HG02759 (cell line): ENCODE data around the gene HYAL1.

Experiments
- ATAC-seq: cut with Tn5 transposase; IDR thresholded peaks from one replicate; pipeline ENCODE4 v1.9.1; 2021; ENCODE audit warnings: mild to moderate bottlenecking, moderate library complexity; ENCODE audit not compliant: unreplicated experiment

The HYAL1 gene

DNA sequence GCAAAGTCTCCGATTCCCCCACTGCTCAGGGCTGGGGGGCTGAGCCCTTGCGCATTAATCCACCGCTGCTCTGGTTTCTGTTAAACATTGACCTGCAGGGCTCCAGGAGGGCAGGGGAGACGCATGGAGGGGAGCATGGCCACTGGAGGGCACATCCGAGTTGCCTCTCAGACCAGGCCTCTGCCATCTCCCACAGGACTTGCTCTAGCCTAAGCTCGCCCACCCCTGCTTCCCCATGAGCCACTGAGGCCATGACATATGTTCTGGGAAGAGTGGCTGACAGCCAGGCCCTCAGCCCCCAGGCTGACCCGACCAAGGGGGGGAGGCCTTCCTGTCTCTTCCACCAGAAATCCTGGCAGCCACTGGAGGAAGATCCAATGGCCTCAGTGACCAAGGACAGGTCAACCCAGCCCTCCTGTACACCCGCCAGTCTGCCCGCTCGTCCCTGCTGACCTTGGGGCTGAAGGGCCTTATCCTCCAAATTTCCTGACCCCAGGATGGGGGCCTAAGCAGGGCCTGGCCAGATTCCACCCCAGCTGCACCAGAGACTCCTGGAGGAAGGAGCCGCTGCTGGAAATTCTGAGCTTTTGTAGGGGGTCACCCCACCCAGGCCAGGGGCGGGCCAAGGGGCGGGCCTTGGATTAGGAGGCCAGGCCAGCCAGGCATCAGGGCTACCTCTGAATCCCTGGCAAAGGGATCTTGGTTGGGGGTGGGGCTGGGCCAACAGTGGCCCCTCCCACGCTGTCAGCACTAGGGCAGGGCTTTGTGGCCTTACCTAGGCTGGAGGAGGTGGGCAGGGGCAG is at the start of gene HYAL1:
TSS of gene HYAL1 (minus strand) at position 562 of the 803 bp plus-strand sequence. CDS start 618 bp downstream, outside the sequence.
- ATAC-seq = no peak

DNA sequence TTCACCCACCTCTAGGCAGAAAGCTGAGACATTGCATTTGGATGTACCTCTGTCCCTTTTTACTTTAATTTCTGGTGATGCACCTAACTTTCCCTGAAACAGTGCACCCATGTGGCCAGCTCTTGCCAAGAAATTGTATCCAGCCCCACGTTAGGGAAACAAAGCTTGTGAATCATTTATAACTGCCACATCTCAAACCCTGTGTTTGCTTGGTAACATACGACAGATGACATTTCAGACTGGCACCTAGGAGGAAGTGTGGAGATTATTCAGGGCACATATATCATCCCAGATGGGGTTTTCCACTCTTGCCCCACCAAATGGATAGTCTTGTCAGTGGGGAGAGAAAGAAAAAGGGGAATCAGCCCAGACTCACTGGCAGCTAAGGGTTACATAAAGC is 49.4 kb upstream of the HYAL1 start:
- no peak for ATAC-seq

DNA sequence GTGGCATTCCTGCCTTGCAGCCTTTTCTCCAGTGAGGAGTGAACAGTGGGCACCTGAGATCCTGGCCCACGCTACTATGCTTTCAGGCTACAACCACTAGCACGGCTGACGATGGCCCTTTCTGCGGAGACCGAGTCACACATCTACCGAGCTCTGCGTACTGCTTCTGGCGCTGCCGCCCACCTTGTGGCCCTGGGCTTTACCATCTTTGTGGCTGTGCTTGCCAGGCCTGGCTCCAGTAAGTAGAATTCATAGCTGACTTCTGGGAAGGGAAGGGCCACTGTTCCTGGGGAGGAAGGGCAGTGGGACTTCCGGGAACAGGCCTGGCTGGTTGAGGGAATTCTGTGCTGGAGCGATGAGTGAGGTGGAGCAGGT is 47.9 kb upstream of the HYAL1 start:
- ATAC-seq = peak; percentile 1

- ATAC-seq = peak; percentile 88
Observed at GRCh38 chr3:50350527-50351322, 47.4 kb upstream of the HYAL1 start, which contains the start of the genes CYB561D2 and NPRL2. Gene CYB561D2, plus strand, starts transcription at chr3:50350862. Its CDS starts 572 bp downstream, at chr3:50351434. Gene NPRL2, minus strand, starts transcription at chr3:50350775. Its CDS starts 123 bp downstream, at chr3:50350652.

DNA sequence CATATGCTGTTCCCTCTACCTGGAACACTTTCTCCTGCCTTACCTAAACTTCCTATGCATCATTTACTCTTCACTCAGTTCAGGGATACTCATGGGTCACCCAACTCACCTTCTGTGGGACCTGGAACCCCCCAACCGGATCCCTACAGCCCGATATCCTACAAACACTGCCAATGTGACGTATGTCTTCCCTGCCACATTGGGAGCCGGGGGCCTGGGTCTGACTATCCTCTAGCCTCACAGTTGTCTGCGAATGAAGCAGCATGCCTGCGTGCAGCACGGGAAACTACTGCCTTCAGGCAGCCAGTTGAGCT is 46.8 kb upstream of the HYAL1 start:
- ATAC-seq = no peak

DNA sequence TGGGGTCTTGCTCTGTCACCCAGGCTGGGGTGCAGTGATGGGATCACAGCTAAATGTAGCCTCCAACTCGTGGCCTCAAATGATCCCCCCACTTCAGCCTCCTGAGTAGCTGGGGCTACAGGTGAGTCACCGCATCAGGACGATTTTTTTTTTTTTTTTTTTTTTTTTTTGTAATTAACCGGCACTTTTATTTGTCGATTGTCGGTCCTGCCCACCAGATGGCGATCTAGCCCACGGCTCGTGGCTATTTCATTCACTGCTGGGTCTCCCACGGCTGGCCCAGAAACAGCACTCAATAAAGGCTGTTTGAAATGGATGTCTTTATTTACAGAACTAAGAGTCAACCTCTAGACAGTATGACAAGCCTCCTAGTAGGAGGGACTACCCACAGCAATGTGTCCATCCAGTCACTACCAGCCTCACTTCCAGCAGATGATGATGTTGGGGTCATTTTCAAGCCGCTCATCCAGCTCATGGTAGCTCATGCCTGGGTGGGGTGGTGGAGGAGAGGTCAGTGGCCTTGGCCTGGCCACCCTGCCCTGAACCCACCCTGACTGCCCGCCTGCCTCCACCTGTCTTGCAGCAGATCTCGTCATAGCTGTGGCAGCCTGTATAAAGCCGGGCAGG is 43.9 kb upstream of the HYAL1 start:
- ATAC-seq = no peak

GRCh38 chr3:50345586-50346234 is 42.3 kb upstream of the HYAL1 start, which contains the start of gene ZMYND10:
Gene ZMYND10, minus strand, starts transcription at chr3:50345732. Its CDS starts 153 bp downstream, at chr3:50345579.
- ATAC-seq = no peak

DNA sequence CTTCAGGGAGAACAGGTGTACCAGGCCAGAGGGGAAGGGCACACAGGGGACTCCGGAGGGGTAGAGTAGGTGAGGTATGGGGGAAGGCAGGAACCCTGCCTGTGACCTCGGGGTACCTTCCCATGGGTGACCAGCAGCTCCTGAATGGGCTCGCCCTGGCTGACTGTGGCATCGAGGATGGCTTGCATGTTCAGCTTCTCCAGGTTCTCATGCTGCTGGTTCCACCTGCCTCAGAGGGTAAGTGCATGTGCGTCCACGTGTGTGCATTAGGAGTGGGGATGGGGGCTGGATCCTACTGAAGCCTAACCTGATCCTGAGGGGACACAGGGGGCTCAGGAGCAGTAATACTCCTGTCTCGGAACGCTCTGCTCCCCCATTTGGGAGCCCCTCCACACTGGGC is 41.6 kb upstream of the HYAL1 start:
- ATAC-seq = no peak

GRCh38 chr3:50342813-50343633 is 39.6 kb upstream of the HYAL1 start:
- ATAC-seq = no peak

- ATAC-seq = no peak
Observed at GRCh38 chr3:50341996-50342650, 38.7 kb upstream of the HYAL1 start.

- ATAC-seq = no peak
Observed at GRCh38 chr3:50341537-50341936, 38.2 kb upstream of the HYAL1 start.

- peak; percentile 24 for ATAC-seq
Observed at GRCh38 chr3:50340448-50341329, 37.3 kb upstream of the HYAL1 start, which contains the start of gene RASSF1. Gene RASSF1, minus strand, starts transcription at chr3:50340836. Its CDS starts 31 bp downstream, at chr3:50340805.

DNA sequence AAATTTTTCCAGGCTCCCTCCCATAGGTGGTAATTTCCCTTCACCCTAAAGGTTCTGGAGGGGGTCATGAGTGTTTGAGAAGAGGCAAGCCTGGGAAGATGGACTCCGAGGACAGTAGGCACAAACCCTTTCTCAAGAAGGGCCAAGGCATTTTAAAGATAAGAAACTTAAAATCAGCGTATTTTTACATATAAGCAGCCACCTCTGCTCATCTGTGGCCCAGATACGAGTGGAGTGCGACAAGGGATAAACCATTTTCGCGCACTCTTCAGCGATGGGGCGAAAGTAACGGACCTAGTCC is 36.7 kb upstream of the HYAL1 start:
- ATAC-seq = no peak

DNA sequence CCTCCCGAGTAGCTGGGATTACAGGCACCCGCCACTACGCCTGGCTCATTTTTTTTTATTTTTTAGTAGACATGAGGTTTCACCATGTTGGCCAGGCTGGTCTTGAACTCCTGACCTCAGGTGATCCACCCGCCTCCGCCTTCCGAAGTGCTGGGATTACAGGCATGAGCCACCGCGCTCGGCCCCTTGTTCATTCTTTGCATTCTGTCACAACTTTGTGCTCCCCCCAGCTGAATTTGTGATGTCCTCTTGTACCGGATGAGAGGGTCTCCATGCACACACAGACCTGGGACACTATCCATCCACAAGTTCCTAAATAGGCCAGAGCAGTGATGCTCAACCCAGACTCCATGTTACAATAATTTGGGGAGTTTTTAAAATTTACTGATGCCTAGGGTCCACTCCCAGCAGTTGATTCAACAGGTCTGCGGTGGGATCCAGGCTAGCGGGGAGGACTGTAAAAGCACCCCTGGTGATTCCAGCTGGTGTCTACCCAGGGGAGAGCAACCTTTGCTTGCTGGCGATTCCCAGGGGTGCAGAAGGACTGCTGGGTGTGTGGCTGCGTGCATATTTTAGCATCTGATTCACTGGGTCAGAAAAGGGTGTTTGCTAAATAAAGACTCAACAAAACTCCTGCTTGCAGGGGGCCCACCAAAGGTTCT is 36.2 kb upstream of the HYAL1 start:
- no peak for ATAC-seq

DNA sequence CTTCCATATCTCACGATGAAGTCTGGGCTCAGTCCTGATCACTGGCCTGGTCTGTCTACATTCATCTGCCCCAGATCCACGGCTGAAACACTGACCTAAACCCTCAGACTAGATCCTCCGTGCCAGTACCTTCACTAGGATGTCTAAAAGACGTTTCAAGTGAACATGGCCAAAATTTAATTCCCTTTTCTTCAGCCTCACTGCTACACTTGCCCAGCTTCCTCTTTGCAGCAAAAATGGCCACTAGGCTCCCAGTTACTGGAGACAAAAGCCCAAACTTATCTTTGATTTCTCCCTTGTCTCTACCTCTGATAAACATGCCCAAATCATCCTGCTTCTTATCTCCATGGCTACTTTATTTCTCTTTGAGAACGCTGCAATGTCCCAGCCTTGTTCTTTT is 35.6 kb upstream of the HYAL1 start:
- no peak for ATAC-seq

GRCh38 chr3:50337175-50337861 is 33.9 kb upstream of the HYAL1 start:
- peak; percentile 70 for ATAC-seq

DNA sequence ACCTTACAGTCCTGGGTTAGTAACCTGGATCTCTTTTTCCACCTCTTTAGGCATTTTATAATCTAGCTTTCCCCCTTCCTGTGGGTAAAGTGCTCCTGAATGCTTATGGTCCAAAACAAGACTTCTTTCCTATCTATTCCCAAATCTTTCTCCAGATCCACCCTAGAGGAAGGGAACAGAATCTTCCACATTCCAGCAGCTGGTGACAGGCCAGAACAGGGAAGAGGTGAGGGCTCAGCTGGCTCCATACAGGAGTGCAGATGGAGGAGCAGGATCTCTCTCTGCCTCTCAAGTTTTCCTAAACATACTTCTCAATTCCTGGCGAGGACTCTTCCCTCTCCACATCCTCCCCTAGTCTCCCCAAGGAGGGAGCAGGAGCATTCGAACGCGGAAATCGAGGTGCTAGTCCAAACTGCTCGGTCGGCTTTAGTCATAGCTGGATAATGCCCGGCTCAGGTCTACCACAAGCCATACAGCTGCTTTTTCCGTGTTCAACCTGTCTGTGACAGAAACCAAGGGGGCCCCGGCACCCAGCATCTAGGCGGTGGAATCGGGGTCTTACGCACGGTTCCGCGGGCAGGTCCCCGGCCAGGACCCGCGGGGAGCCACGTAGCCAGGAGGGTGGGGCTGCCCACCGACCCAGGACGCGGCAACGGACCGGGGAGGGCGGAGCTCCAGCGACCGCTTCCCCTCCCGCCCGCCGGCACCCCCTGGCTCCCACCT is 33.2 kb upstream of the HYAL1 start:
- peak; percentile 38 for ATAC-seq
